Epidermal melanocyte (primary cell): Measurements from ENCODE around the gene ZNF10.

Experiments used
- DNase-seq: peaks from one replicate; pipeline ENCODE4 v3.0.0; 2011; ENCODE audit warnings: low spot score; ENCODE audit not compliant: insufficient read length

ZNF10 gene

DNA sequence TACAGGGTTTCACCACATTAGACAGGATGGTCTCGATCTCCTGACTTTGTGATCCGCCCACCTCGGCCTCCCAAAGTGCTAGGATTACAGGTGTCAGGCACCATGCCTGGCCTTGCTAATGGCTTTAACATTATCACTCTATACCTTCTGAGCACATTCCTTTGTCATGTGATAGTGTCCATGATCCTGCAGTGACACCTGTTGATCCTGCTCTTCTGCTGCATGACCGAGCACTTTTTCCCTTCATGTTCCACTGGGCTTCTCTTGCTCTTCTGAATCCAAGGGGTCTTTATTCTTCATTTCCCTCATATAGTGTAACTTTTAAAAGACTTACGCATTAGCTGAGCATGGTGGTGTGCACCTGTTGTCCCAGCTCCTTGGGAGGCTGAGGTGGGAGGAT lies 62.4 kb downstream of the ZNF10 start:
- no peak for DNase-seq

DNA sequence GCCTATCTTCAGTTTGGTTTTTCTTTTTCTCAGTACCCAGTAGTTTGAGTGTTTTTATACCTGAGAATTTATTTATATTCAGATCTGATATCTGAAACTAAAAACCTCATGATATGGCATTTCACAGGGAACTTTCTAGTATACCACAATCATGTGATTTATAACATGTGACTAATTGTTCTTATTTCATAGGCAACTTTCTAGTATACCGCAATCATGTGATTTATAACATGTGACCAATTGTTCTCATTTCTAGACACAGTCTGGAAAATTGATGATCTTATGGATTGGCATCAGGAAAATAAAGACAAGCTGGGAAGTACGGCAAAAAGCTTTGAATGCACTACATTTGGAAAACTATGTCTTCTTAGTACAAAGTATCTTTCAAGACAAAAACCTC lies 71.5 kb downstream of the ZNF10 start:
- no peak for DNase-seq

DNA sequence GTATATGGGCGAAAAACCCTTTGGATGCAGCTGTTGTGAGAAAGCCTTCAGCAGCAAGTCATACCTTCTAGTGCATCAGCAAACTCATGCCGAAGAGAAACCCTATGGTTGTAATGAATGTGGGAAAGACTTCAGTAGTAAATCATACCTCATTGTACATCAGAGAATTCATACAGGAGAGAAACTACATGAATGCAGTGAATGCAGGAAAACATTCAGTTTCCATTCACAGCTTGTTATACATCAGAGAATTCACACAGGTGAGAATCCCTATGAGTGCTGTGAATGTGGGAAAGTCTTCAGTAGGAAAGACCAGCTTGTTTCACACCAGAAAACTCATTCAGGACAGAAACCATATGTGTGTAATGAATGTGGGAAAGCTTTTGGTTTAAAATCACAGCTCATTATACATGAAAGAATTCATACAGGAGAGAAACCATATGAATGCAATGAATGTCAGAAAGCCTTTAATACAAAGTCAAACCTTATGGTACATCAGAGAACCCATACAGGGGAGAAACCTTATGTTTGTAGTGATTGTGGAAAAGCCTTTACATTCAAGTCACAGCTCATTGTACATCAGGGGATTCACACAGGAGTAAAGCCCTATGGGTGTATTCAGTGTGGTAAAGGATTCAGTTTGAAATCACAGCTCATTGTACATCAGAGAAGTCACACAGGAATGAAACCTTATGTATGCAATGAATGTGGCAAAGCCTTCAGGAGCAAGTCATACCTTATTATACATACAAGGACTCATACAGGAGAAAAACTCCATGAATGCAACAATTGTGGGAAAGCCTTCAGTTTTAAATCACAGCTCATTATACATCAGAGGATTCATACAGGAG lies 72.3 kb downstream of the ZNF10 start:
- no peak for DNase-seq

DNA sequence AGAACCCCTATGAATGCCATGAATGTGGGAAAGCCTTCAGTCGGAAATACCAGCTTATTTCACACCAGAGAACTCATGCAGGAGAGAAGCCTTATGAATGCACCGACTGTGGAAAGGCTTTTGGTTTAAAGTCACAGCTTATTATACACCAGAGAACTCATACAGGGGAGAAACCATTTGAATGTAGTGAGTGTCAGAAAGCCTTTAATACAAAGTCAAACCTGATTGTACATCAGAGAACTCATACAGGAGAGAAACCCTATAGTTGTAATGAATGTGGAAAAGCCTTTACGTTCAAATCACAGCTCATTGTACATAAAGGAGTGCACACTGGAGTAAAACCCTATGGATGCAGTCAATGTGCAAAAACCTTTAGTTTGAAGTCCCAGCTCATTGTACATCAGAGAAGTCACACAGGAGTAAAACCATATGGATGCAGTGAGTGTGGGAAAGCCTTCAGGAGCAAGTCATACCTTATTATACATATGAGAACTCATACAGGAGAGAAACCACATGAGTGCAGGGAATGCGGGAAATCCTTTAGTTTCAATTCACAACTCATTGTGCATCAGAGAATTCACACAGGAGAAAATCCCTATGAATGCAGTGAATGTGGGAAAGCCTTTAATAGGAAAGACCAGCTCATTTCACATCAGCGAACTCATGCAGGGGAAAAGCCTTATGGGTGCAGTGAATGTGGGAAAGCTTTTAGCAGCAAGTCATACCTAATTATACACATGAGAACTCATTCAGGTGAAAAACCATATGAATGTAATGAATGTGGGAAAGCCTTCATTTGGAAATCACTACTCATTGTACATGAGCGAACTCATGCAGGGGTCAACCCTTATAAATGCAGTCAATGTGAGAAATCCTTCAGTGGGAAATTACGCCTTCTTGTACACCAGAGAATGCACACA lies 73.2 kb downstream of the ZNF10 start:
- no peak for DNase-seq

DNA sequence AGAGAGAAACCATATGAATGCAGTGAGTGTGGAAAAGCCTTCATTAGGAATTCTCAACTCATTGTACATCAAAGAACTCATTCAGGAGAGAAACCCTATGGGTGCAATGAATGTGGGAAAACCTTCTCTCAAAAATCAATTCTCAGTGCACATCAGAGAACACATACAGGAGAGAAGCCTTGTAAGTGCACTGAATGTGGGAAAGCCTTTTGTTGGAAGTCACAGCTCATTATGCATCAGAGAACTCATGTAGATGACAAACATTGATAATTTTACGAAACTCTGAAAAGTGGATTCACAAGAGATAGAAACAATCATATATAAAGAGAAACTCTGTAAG lies 73.8 kb downstream of the ZNF10 start:
- DNase-seq, result no peak

DNA sequence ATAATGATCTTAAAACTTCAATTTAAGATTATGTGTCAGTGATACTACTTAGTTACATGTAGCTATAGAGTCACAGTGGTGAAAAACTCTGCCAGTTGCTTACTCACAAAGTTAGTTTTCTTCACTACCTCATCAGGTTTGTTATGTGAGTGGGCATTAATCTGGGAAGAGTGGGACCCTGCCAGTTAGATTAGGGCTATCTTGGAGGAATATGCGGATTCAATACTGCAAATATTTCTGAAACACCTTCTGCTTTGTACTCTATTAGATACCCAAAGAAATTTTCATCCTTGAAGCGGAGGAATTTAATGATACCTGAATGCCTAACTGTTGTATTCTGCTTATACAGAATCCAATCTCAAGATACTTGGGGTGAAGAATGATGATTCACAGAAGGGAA lies 76.0 kb downstream of the ZNF10 start:
- no peak for DNase-seq
